Smooth muscle cell (in vitro differentiated cells): Measurements from ENCODE around the gene PLCD3. TPM values are rescaled to one million over a fixed set of nuclear protein-coding genes. Genes with fewer than 3 reads are reported as not detected.

Experiments used
- DNase-seq: peaks from one replicate; lab custom pipeline; 2025; ENCODE audit not compliant: unreplicated experiment; lab: John Stamatoyannopoulos, UW
- H2AFZ ChIP-seq: fragments of 200-600 bp; sonication (generic); 2 replicates; pipeline ENCODE4 v1.6.0; 2016; ENCODE audit warnings: antibody characterized with exemption, low read depth, mild to moderate bottlenecking
- H3F3A ChIP-seq: fragments of 200-600 bp; sonication (generic); 2 replicates; pipeline ENCODE4 v1.6.0; 2017; ENCODE audit warnings: antibody characterized with exemption, low read depth
- H3K27ac ChIP-seq: fragments of 200-600 bp; sonication (generic); 2 replicates; pipeline ENCODE4 v1.5.1; 2016; ENCODE audit warnings: low read depth, mild to moderate bottlenecking
- H3K27me3 ChIP-seq: fragments of 200-600 bp; sonication (generic); 2 replicates; pipeline ENCODE4 v1.6.1; 2016; ENCODE audit warnings: low read depth, mild to moderate bottlenecking
- H3K36me3 ChIP-seq: fragments of 200-600 bp; sonication (generic); 2 replicates; pipeline ENCODE4 v1.5.1; 2016; ENCODE audit warnings: low read depth
- H3K4me1 ChIP-seq: fragments of 200-600 bp; sonication (generic); 2 replicates; pipeline ENCODE4 v1.5.1; 2016; ENCODE audit warnings: low read depth
- H3K4me2 ChIP-seq: fragments of 200-600 bp; sonication (generic); 2 replicates; pipeline ENCODE4 v1.6.0; 2016; ENCODE audit warnings: mild to moderate bottlenecking
- H3K4me3 ChIP-seq: fragments of 200-600 bp; sonication (generic); 2 replicates; pipeline ENCODE4 v1.5.1; 2016; ENCODE audit warnings: mild to moderate bottlenecking
- H3K79me2 ChIP-seq: fragments of 200-600 bp; sonication (generic); 2 replicates; pipeline ENCODE4 v1.6.0; 2016; ENCODE audit warnings: low read depth, mild to moderate bottlenecking
- H3K9ac ChIP-seq: fragments of 200-600 bp; sonication (generic); 2 replicates; pipeline ENCODE4 v1.6.0; 2016; ENCODE audit warnings: low read depth
- H3K9me3 ChIP-seq: fragments of 200-600 bp; sonication (generic); replicated peaks from 2 replicates; pipeline ENCODE4 v1.5.1; 2016; ENCODE audit warnings: low read depth
- H4K20me1 ChIP-seq: fragments of 200-600 bp; sonication (generic); 2 replicates; pipeline ENCODE4 v1.6.0; 2016; ENCODE audit warnings: low read depth
- WGBS: methylation state at CpG from one replicate; pipeline ENCODE4 v1.1.7; 2016; ENCODE audit warnings: low lambda C conversion rate; 5-methylcytosine and 5-hydroxymethylcytosine counted together
- polyA plus RNA-seq: library from polyadenylated mRNA; unstranded; fragments of >200 nt; fragmentation: Nextera tagmentation; extraction: Ambion mirVana; gene quantifications from 2 replicates; pipeline ENCODE4 v1.2.1, GENCODE V29; 2016
- total RNA-seq: library from RNA; depleted of rRNA; stranded (reverse); fragments of >200 nt; gene quantifications from 2 replicates; pipeline ENCODE4 v1.2.3, GENCODE V29; 2014
- TF ChIP-seq, protein P1 (sequence below): fragments of 200-600 bp; sonication (generic); IDR thresholded peaks from 2 replicates; pipeline ENCODE4 v1.5.1; 2017; ENCODE audit warnings: borderline replicate concordance, mild to moderate bottlenecking, antibody characterized with exemption; ENCODE audit not compliant: insufficient read depth, poor library complexity, severe bottlenecking

PLCD3 gene
- total and polyA plus RNA-seq, 2 experiments from 2014 or later, result 24.0 to 33.4 TPM

DNA sequence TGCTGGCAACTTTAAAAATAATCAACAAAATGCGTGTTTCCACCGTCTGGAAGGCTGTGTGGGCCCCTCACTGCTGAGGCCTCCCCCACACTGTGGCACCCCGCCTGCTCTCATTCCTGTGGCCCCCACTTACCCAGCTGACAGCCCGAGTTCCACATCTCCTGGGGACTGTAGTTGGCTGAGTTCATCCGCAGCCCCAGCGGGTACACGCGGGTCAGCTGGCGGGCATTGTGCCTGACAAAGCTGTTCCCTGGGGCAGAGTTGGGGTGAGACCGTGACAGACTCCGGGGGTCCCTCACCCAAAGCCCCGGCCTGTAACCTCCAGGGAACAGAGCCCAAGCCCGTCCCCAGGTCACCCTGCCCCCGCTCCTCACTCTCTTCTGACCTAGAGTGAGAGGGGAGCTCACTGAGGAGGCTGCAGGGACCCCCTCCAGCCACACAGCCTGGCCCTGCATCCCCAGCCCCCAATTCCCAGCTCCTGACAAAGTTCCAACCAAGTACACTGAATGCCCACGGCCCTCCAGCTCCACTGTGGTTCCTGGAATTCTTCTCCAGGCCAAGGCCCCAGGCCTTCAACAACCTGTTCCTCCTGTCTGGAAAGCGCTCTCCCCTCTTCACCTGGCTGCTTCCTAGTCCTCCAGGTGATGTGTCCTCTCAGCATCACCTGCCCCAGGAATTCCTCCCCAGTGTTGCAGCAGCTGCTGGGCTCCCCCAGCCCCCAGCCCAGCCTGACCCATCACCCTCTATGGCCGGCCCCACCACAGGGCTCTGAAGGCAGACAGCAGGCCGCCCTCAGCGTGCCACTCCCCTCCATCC, 18.0 kb downstream of the PLCD3 start:
- no peaks in the 10 kb centered on the region for H3K79me2 ChIP-seq
- no peaks in the 10 kb centered on the region for H3K27me3 ChIP-seq
- no peak overlapping the region for H3K9ac ChIP-seq
- H3K27ac ChIP-seq, result no peak overlapping the region
- WGBS, result 94% methylated on average over 16 of the region's 19 CpGs
- H2AFZ ChIP-seq, result no peak overlapping the region
- no peak overlapping the region for H3K4me2 ChIP-seq
- no peaks in the 10 kb centered on the region for H3K9me3 ChIP-seq
- no peaks in the 10 kb centered on the region for H4K20me1 ChIP-seq
- no peaks in the 10 kb centered on the region for H3K36me3 ChIP-seq
- no peak for DNase-seq
- no peaks in the 10 kb centered on the region for H3F3A ChIP-seq
- H3K4me1 ChIP-seq, result no peaks in the 10 kb centered on the region
- H3K4me3 ChIP-seq, result no peak overlapping the region
- TF ChIP-seq, protein P1, sequence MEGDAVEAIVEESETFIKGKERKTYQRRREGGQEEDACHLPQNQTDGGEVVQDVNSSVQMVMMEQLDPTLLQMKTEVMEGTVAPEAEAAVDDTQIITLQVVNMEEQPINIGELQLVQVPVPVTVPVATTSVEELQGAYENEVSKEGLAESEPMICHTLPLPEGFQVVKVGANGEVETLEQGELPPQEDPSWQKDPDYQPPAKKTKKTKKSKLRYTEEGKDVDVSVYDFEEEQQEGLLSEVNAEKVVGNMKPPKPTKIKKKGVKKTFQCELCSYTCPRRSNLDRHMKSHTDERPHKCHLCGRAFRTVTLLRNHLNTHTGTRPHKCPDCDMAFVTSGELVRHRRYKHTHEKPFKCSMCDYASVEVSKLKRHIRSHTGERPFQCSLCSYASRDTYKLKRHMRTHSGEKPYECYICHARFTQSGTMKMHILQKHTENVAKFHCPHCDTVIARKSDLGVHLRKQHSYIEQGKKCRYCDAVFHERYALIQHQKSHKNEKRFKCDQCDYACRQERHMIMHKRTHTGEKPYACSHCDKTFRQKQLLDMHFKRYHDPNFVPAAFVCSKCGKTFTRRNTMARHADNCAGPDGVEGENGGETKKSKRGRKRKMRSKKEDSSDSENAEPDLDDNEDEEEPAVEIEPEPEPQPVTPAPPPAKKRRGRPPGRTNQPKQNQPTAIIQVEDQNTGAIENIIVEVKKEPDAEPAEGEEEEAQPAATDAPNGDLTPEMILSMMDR, result no peak

DNA sequence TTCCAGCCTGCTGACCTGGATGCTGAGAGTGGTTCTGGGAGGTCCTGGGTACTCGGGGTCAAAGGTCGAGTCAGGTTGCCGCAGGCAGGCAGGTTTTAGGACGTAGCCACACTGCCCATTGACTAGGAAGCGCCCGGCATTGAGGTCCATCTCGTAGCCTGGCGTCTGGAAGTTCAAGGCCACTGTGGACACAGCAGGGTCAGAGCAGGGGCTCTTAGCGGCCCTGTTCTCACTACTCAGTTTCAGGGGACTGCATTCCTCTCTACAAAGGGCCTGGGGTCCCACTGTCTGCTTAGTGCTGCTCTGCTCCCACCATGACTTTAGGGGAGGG, 18.9 kb downstream of the PLCD3 start:
- no peak overlapping the region for H3K4me3 ChIP-seq
- H3K36me3 ChIP-seq, result no peaks in the 10 kb centered on the region
- H3K27me3 ChIP-seq, result no peaks in the 10 kb centered on the region
- no peak overlapping the region for H3K9ac ChIP-seq
- H3K4me1 ChIP-seq, result no peaks in the 10 kb centered on the region
- no peaks in the 10 kb centered on the region for H3F3A ChIP-seq
- H2AFZ ChIP-seq, result no peak overlapping the region
- H3K9me3 ChIP-seq, result no peaks in the 10 kb centered on the region
- H3K79me2 ChIP-seq, result no peaks in the 10 kb centered on the region
- H4K20me1 ChIP-seq, result peaks cover 3% of the 10 kb centered on the region
- no peak overlapping the region for H3K27ac ChIP-seq
- 94% methylated on average over 9 of the region's 9 CpGs for WGBS
- DNase-seq, result no peak
- TF ChIP-seq, protein P1, result no peak
- H3K4me2 ChIP-seq, result no peak overlapping the region

DNA sequence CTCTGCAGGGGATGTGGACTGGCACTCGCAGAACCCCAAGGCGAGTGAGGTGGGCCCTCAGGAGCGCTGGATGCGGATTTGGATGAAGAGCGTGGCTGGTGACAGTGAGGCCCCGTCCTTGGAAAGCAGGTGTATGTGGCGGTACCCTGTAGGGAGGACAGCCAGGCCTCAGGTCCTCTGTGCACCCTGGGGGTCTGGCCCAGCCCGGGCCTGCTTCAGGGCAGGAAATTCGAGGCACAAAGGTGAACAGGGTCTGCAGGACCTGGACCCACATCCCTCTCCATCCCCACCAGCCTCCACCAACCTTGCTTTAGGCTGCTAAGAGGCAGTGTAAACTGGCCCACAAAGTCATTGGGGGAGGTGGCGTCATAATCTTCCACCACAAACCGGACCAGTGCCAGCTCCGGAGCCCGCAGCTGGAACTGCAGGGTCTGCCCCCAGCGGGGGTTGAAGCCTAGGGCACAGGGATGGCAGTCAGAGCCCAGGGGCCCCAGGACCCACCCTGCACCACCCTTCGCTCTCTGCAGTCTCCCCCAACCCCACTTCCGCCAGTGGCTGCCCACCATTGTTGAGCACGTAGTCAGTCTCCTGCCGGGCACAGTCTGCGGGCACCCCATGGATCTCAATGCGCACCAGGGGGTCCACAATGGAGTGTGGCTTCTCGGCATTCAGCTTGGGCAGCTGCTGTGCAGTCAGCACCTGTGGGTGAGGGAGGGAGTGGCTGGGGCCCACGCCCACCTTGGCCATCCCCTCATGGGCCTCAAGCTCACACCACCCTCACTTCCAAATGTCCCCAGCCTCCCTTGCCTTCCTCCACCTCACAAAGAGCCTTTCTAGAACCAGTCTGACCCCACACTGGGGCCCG, 19.5 kb downstream of the PLCD3 start:
- Histone ChIP-seq H3K27ac (no peak overlapping the region), H3K4me1 (no peaks in the 10 kb centered on the region), H3K4me3 (no peak overlapping the region), H3K27me3 (no peaks in the 10 kb centered on the region), H2AFZ (no peak overlapping the region), H4K20me1 (peaks cover 7% of the 10 kb centered on the region), H3K36me3 (no peaks in the 10 kb centered on the region), H3F3A (no peaks in the 10 kb centered on the region), H3K9me3 (no peaks in the 10 kb centered on the region), H3K4me2 (no peak overlapping the region), H3K9ac (no peak overlapping the region), H3K79me2 (no peaks in the 10 kb centered on the region)
- TF ChIP-seq, protein P1, result no peak
- 95% methylated on average over 23 of the region's 23 CpGs for WGBS
- no peak for DNase-seq
